SKM-1 (cell line): ENCODE data around the gene KSR1.
"Not testable (repeated sequence)": the region's sequence is repeated elsewhere in the genome, so short reads cannot be mapped to it uniquely, and the experiment has no call there.

Experiments
- DNase-seq: peaks from one replicate; lab custom pipeline; 2025; ENCODE audit not compliant: unreplicated experiment; lab: John Stamatoyannopoulos, UW

KSR1 gene

DNA sequence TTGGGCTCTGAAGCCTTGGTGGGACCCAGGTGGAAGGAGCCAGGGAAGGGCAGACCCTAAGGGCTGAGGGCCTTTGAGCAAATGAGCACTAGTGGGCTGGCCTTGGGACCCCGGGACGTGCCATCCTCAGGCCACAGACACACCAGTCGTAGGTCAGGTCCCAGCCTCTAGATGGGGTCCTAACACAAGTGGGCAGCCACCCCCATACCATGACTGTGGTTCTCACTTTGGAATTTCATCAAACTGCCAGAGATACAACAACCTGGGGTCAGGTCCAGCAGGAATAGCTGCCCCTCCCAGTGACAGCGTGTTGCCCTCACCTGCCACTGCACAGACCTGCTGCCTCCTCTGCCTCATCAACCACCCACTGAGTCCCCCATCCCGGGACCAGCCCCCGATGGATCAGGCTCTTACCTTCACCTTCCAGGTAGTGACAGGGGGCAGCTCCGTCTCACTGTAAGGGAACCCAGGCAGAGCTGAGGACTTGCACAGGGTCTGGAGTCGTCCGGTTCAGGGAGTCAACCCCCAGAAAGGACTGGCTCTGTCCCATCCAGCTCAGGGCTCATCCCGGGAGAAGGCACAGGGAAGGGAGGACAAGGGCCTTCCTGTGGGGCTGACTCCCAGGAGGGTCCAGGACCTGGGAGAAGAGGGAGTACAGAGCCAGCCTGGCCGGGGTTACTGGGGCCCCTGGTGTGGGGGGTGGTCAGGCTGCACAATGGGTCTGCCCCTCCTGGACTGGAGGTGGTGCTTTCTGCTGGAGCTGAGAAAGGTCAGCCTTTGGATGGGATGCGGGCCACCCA is 214.7 kb downstream of the KSR1 start:
- DNase-seq, result no peak

- no peak for DNase-seq
Observed at GRCh38 chr17:27671591-27671910, 215.3 kb downstream of the KSR1 start.

- not testable (repeated sequence) for DNase-seq
Observed at GRCh38 chr17:27671977-27672480, 215.8 kb downstream of the KSR1 start.

GRCh38 chr17:27674335-27674734 is 218.1 kb downstream of the KSR1 start:
- no peak for DNase-seq
